HG02981 (cell line): ENCODE results near the gene P2RX4.
"Not testable (repeated sequence)": the region's sequence is repeated elsewhere in the genome, so short reads cannot be mapped to it uniquely, and the experiment has no call there.

ENCODE experiments used
- ATAC-seq: cut with Tn5 transposase; IDR thresholded peaks from one replicate; pipeline ENCODE4 v1.9.1; 2021; ENCODE audit warnings: mild to moderate bottlenecking, moderate library complexity; ENCODE audit not compliant: unreplicated experiment

The P2RX4 gene

GRCh38 chr12:121187501-121187900 is 22.4 kb upstream of the P2RX4 start:
- no peak for ATAC-seq

DNA sequence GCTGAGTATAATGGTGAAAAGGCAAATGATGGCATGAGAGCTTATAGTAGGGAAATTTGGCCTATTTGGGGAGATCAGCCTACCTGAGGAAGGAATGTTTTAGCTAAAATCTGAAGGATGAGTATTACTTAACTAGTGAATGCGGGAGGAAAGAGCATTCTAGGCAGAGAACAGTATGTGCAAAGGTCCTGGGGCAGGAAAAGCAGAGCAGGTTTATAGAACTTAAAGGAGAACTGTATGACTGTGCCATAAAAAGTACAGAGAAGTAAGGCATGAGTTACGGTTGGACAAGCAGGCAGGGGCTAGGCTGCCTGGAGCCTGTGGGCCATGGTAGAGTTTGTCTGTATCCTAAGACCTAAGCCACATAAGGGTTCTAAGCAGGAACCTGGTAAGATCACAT is 21.7 kb upstream of the P2RX4 start:
- ATAC-seq: no peak

- no peak for ATAC-seq
Measured at GRCh38 chr12:121189131-121189530, 20.8 kb upstream of the P2RX4 start.

DNA sequence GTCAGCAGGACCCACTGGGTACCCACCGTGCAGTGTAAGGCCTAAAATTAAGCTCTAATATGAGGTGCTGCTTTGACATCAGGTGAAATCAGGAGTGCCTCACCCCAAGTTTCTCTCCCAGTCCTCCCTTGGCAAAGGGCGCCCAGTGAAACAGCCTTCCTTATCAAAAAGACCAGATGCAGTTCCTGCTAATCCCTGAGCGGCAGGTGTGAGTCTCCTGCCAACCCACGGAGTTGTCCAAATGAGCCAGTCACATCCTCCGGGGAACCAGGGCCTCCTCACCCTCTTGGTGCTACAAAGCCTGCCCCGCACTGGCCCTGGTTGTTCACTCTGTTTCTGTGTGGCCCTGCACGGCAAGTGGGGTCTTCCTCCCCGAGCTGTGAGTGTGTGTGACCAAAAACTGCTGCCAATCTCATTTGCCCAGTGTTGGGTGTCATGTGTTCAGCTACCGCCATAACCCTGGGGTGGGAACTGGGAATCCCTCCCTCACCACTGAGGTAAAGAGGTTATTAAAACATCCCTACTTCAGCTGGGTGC is 20.2 kb upstream of the P2RX4 start:
- ATAC-seq: no peak

- ATAC-seq: no peak
Measured at GRCh38 chr12:121190523-121191031, 19.4 kb upstream of the P2RX4 start.

GRCh38 chr12:121191151-121191550 is 18.8 kb upstream of the P2RX4 start:
- ATAC-seq: no peak

DNA sequence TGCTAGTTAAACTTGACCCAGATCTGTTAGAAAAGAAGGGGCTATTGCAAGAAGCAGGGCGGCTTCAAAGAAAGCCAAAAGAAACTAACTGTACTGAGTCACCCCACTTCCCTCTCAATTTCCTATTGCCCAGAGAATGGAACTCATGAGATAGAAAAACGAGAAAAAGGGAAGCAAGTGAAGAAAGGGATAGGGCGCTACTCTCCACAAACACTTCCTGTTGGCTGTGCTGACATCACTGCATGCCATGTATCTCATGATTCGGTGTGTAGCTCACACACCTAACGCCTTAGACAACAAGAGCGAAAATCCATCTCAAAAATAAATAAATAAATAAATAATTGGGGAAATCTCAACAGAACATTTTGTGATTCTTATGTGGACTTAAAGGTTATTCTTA is 13.0 kb upstream of the P2RX4 start:
- no peak for ATAC-seq

GRCh38 chr12:121198949-121199348 is 11.0 kb upstream of the P2RX4 start:
- ATAC-seq: no peak

DNA sequence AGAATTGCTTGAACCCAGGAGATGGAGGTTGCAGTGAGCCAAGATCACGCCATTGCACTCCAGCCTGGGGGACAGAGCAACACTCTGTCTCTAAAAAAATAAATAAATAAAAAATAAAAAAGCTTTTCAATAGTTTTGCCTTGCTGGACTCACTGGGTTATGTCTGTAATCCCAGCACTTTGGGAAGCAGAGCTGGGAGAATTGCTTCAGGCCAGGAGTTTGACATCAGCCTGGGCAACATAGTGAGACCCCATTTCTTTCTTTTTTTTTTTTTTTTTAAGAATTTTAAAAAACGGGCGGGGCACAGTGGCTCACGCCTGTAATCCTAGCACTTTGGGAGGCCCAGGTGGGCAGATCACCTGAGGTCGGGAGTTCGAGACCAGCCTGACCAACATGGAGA is 8.8 kb upstream of the P2RX4 start:
- not testable (repeated sequence) for ATAC-seq

- no peak for ATAC-seq
Measured at GRCh38 chr12:121202407-121203355, 7.2 kb upstream of the P2RX4 start.

GRCh38 chr12:121203482-121203881 is 6.4 kb upstream of the P2RX4 start:
- ATAC-seq: no peak

GRCh38 chr12:121205491-121205890 is 4.4 kb upstream of the P2RX4 start:
- ATAC-seq: no peak

DNA sequence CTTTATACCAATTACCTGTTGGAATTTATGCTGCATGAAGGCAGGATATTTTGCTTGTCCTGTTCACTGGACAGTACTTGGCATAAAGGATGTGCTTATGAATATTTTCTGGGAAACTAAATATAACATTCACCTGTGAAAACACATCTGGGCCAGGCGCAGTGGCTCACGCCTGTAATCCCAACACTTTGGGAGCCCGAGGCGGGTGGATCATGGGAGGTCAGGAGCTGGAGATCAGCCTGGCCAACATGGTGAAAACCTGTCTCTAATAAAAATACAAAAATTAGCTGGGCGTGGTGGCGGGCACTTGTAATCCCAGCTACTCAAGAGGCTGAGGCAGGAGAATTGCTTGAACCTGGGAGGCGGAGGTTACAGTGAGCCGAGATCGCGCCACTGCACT is 1.4 kb upstream of the P2RX4 start:
- not testable (repeated sequence) for ATAC-seq

DNA sequence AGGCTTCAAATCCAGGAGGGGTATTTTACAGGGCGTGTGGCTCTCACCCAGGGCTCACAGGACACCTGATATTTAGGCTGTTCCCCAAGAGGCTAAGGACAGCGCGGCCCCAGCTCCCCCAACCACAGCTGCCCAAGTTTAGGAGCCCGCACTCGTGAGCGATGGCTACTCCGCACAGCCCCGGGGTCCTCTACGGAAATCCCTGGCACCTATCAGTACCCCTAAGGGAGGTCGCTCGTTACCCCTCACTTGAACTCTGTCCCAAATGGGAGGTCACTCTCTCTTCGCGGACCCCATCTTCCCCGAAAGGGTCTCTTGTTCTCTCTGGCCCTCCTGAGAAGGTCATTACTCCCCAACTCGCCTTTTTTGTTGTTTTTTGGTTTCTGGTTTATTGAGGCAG is 708 bp upstream of the P2RX4 start:
- ATAC-seq: no peak

DNA sequence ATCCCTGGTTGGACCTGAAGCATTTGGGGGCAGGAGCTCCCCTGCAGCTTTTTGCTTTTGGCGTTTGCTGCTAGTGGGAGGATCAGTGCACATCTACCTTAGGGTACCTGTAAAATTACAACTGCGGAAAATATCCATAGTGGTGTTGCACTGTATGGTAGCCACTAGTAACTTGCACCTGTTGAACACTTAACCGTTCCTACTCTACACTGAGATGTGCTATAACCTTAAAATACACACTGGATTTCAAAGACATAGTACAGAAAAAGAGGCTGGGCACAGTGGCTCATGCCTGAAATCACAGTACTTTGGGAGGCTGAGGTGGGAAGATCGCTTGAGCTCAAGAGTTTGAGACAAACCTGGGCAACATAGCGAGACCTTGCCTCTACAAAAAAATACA is 2.9 kb downstream of the P2RX4 start:
- ATAC-seq: no peak

GRCh38 chr12:121214166-121214777 is 4.3 kb downstream of the P2RX4 start:
- no peak for ATAC-seq

DNA sequence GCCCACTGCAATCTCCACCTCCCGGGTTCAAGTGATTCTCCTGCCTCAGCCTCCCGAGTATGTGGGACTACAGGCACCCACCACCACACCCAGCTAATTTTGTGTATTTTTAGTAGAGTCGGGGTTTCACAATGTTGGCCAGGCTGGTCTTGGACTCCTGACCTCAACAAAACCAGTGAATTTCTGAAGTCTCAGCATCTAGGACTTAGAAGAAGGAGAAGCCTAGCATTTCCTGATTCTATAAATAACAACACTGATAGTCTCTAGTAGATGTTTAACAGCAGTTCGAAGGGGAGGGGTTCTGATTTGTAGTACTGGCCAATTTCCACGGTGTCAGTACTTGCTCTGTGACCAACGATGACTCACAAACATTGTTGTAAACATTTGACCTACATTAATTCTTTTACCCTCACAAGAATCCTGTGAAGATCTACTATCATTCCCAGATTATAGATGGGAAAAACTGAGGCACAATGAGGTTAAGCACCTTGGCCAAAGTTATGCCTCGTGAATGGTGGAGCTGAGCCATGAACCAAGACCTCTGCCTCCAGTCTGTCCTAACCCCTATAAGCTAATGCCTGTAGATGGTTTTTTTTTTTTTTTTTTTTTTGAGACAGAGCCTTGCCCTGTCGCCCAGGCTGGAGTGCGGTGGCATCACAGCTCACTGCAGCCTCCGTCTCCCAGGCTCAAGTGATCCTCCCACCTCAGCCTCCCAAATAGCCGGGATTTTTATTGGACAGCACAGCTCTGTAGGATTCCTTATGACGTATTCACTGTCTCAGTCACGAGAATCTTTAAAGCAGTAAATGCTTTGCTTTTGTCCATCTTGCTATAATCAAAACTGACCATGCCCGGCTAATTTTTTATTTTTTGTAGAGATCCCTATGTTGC is 5.2 kb downstream of the P2RX4 start:
- ATAC-seq: no peak

DNA sequence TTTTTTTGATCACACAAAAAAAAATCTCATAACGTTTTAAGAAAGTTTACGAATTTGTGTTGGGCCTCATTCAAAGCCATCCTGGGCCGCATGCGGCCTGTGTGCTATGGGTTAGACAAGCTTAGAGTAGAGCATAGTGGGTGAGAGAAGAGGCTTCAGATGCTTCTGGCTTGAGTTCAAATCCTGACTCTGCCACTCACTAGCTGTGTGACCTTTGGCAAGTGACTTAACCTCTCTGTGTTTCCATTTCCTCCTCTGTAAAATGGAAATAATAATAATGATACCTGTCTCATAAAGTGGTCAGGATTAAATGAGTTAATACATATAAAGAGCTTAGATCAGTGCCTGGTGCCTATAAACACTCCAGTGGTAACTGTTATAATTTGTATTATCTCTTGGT is 6.2 kb downstream of the P2RX4 start:
- ATAC-seq: no peak

DNA sequence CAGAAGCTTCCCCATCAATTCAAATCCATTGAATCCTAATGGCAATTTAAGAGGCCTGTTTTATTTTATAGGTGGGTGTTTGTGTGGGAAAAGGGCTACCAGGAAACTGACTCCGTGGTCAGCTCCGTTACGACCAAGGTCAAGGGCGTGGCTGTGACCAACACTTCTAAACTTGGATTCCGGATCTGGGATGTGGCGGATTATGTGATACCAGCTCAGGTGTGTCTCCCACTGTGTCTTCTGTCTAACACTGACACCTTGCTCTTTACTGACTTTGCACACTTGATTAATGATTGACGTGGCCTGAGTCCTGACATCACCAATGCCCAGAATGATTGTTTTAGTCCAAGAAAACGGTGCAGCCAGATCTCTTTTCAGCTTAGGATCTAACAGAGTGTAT is 7.1 kb downstream of the P2RX4 start:
- no peak for ATAC-seq

- ATAC-seq: no peak
Measured at GRCh38 chr12:121217761-121218160, 7.8 kb downstream of the P2RX4 start.
